IMR-90 (cell line): Measurements from ENCODE around the gene PDE4C.

ENCODE experiments used
- BHLHE40 ChIP-seq: fragments of 150-350 bp; IDR thresholded peaks from 2 replicates; pipeline ENCODE4 v1.6.1; 2016; ENCODE audit warnings: mild to moderate bottlenecking, low read depth, low read length
- CEBPB ChIP-seq: IDR thresholded peaks from 2 replicates; pipeline ENCODE4 v1.6.1; 2012; ENCODE audit warnings: low read depth, low read length, improper control_type of control experiment
- CTCF ChIP-seq: conservative IDR thresholded peaks from 2 replicates; pipeline ENCODE4 v1.5.1; 2012; ENCODE audit warnings: mild to moderate bottlenecking, low read depth, low read length, improper control_type of control experiment
- ELK1 ChIP-seq: fragments of 150-350 bp; IDR thresholded peaks from 2 replicates; pipeline ENCODE4 v1.6.1; 2016; ENCODE audit warnings: low read depth, mild to moderate bottlenecking, low read length, moderate library complexity, borderline replicate concordance
- FOS ChIP-seq: fragments of 150-350 bp; IDR thresholded peaks from 2 replicates; pipeline ENCODE4 v1.6.1; 2016; ENCODE audit warnings: low read depth, low read length
- MAFK ChIP-seq: IDR thresholded peaks from 2 replicates; pipeline ENCODE4 v1.6.1; 2012; ENCODE audit warnings: low read depth, low read length, improper control_type of control experiment
- MAZ ChIP-seq: IDR thresholded peaks from 2 replicates; pipeline ENCODE4 v1.6.1; 2012; ENCODE audit warnings: low read depth, mild to moderate bottlenecking, low read length, improper control_type of control experiment, moderate library complexity, borderline replicate concordance
- POLR2A ChIP-seq: IDR thresholded peaks from 2 replicates; pipeline ENCODE4 v1.6.1; 2012; ENCODE audit warnings: mild to moderate bottlenecking, low read depth, low read length
- RAD21 ChIP-seq: IDR thresholded peaks from 2 replicates; pipeline ENCODE4 v1.6.1; 2012; ENCODE audit warnings: low read length, improper control_type of control experiment
- RCOR1 ChIP-seq: IDR thresholded peaks from 2 replicates; pipeline ENCODE4 v1.6.1; 2012; ENCODE audit warnings: mild to moderate bottlenecking, low read length, improper control_type of control experiment; ENCODE audit not compliant: insufficient replicate concordance
- RFX5 ChIP-seq: IDR thresholded peaks from 2 replicates; pipeline ENCODE4 v1.8.0; 2012; ENCODE audit warnings: low read depth, mild to moderate bottlenecking, low read length, moderate library complexity
- SMC3 ChIP-seq: fragments of 150-350 bp; IDR thresholded peaks from 2 replicates; pipeline ENCODE4 v1.6.1; 2016; ENCODE audit warnings: low read depth, mild to moderate bottlenecking, antibody characterized with exemption, low read length, moderate library complexity
- USF2 ChIP-seq: fragments of 150-350 bp; IDR thresholded peaks from 2 replicates; pipeline ENCODE4 v1.6.1; 2017; ENCODE audit warnings: mild to moderate bottlenecking, antibody characterized with exemption, low read length, low read depth

- TF ChIP-seq CTCF (no peak), SMC3 (no peak), MAFK (no peak), POLR2A (no peak), RCOR1 (no peak), RFX5 (no peak), USF2 (no peak), BHLHE40 (no peak), RAD21 (no peak), FOS (no peak), MAZ (no peak), ELK1 (no peak), CEBPB (no peak)
Observed at GRCh38 chr19:18225355-18225701, 910 bp downstream of the PDE4C start.
